Astrocyte (in vitro differentiated cells and primary cell): ENCODE results near the gene TCF7. TPM values are rescaled to one million over a fixed set of nuclear protein-coding genes. Genes with fewer than 3 reads are reported as not detected.
"Not testable (repeated sequence)": the region's sequence is repeated elsewhere in the genome, so short reads cannot be mapped to it uniquely, and the experiment has no call there.

Source experiments
- DNase-seq: peaks from one replicate; pipeline ENCODE4 v3.0.0-alpha.2; 2010; ENCODE audit warnings: low read depth
- FAIRE-seq: peaks from 2 replicates; lab custom pipeline; 2011; peaks lifted over from hg19 to GRCh38; lab: Jason Lieb, UNC
- H2AFZ ChIP-seq: 2 replicates; pipeline ENCODE4 v1.6.0; 2012; ENCODE audit warnings: low read depth, low read length, inconsistent platforms
- H3K27ac ChIP-seq: 2 replicates; pipeline ENCODE4 v1.5.1; 2011; ENCODE audit warnings: low read depth, low read length, inconsistent platforms
- H3K27me3 ChIP-seq: 2 replicates; pipeline ENCODE4 v1.6.0; 2011; ENCODE audit warnings: low read length, inconsistent platforms; ENCODE audit not compliant: insufficient read depth
- H3K36me3 ChIP-seq: 2 replicates; pipeline ENCODE4 v1.5.1; 2011; ENCODE audit warnings: low read length, inconsistent platforms; ENCODE audit not compliant: insufficient read depth
- H3K4me1 ChIP-seq: 2 replicates; pipeline ENCODE4 v1.5.1; 2011; ENCODE audit warnings: low read length, inconsistent platforms; ENCODE audit not compliant: insufficient read depth
- H3K4me2 ChIP-seq: 2 replicates; pipeline ENCODE4 v1.6.0; 2012; ENCODE audit warnings: low read length, inconsistent platforms
- H3K4me3 ChIP-seq: 2 replicates; pipeline ENCODE4 v1.5.1; 2011; ENCODE audit warnings: low read depth, mild to moderate bottlenecking, low read length, inconsistent platforms; ENCODE audit not compliant: insufficient read depth
- H3K79me2 ChIP-seq: 2 replicates; pipeline ENCODE4 v1.6.0; 2012; ENCODE audit warnings: mild to moderate bottlenecking, low read length, inconsistent platforms; ENCODE audit not compliant: insufficient read depth
- H3K9ac ChIP-seq: 2 replicates; pipeline ENCODE4 v1.6.0; 2012; ENCODE audit warnings: mild to moderate bottlenecking, low read length, inconsistent platforms
- H3K9me3 ChIP-seq: 2 replicates; pipeline ENCODE4 v1.5.1; 2012; ENCODE audit warnings: low read depth, mild to moderate bottlenecking, low read length, inconsistent platforms; ENCODE audit not compliant: insufficient read depth
- H4K20me1 ChIP-seq: 2 replicates; pipeline ENCODE4 v1.6.0; 2012; ENCODE audit warnings: low read length, inconsistent platforms; ENCODE audit not compliant: insufficient read depth
- H3K27ac Mint-ChIP-seq: one replicate; pipeline ENCODE4 v1.8.0; 2021; ENCODE audit warnings: mild to moderate bottlenecking, mixed read lengths; ENCODE audit not compliant: unreplicated experiment
- H3K27me3 Mint-ChIP-seq: one replicate; pipeline ENCODE4 v1.8.0; 2021; ENCODE audit warnings: low read depth, mixed read lengths; ENCODE audit not compliant: unreplicated experiment
- H3K36me3 Mint-ChIP-seq: one replicate; pipeline ENCODE4 v1.8.0; 2021; ENCODE audit warnings: low read depth, mixed read lengths; ENCODE audit not compliant: unreplicated experiment
- H3K4me1 Mint-ChIP-seq: one replicate; pipeline ENCODE4 v1.8.0; 2021; ENCODE audit warnings: low read depth, mixed read lengths; ENCODE audit not compliant: unreplicated experiment
- H3K4me3 Mint-ChIP-seq: one replicate; pipeline ENCODE4 v1.8.0; 2021; ENCODE audit warnings: mild to moderate bottlenecking, moderate library complexity, mixed read lengths; ENCODE audit not compliant: unreplicated experiment
- H3K9me3 Mint-ChIP-seq: one replicate; pipeline ENCODE4 v1.8.0; 2021; ENCODE audit warnings: mild to moderate bottlenecking, mixed read lengths; ENCODE audit not compliant: unreplicated experiment
- CTCF ChIP-seq: IDR thresholded peaks from 2 replicates; pipeline ENCODE4 v1.5.1; 2011; ENCODE audit warnings: low read depth, mild to moderate bottlenecking, inconsistent platforms, low read length, moderate library complexity; ENCODE audit not compliant: insufficient read depth
- EZH2 ChIP-seq: IDR thresholded peaks from 2 replicates; pipeline ENCODE4 v1.6.1; 2012; ENCODE audit warnings: mild to moderate bottlenecking, low read length, inconsistent platforms; ENCODE audit not compliant: insufficient read depth
- total RNA-seq: library from RNA; stranded (reverse); gene quantifications from 2 replicates; pipeline ENCODE4 v1.2.1, GENCODE V29; 2021

The TCF7 gene
- total RNA-seq, 1 donor from 2014 or later, result 2.6 TPM

- H3K4me1 ChIP-seq, result peaks cover 16% of the 10 kb centered on the region
- H3K4me3 Mint-ChIP-seq, result peak overlapping the region; percentile 54
- no peak overlapping the region for H3K9ac ChIP-seq
- FAIRE-seq (no peak), DNase-seq (peak; percentile 12)
- H3K9me3 Mint-ChIP-seq, result no peaks in the 10 kb centered on the region
- peaks cover 61% of the 10 kb centered on the region for H3K36me3 ChIP-seq
- H3K27ac ChIP-seq, result peak overlapping the region; percentile 15
- H3K79me2 ChIP-seq, result peaks cover 64% of the 10 kb centered on the region
- H3K36me3 Mint-ChIP-seq, result peaks cover 22% of the 10 kb centered on the region
- no peak overlapping the region for H3K4me3 ChIP-seq
- no peaks in the 10 kb centered on the region for H3K27me3 ChIP-seq
- TF ChIP-seq EZH2 (no peak), CTCF (no peak)
- H3K4me2 ChIP-seq, result no peak overlapping the region
- H2AFZ ChIP-seq, result no peak overlapping the region
- no peaks in the 10 kb centered on the region for H3K9me3 ChIP-seq
- H4K20me1 ChIP-seq, result peaks cover 89% of the 10 kb centered on the region
- H3K4me1 Mint-ChIP-seq, result peaks cover 20% of the 10 kb centered on the region
- no peak overlapping the region for H3K27ac Mint-ChIP-seq
- H3K27me3 Mint-ChIP-seq, result no peaks in the 10 kb centered on the region
These were observed 35.3 kb downstream of the TCF7 start for GRCh38 chr5:134149571-134150303.

GRCh38 chr5:134151723-134152122, 37.2 kb downstream of the TCF7 start:
- H3K27ac Mint-ChIP-seq, result no peak overlapping the region
- no peak overlapping the region for H3K4me3 Mint-ChIP-seq

GRCh38 chr5:134152173-134152832, 37.8 kb downstream of the TCF7 start:
- H3K27ac Mint-ChIP-seq, H3K27ac ChIP-seq, H2AFZ ChIP-seq, H3K27me3 ChIP-seq, H3K9me3 ChIP-seq, H3K9me3 Mint-ChIP-seq, H3K4me3 Mint-ChIP-seq, H3K9ac ChIP-seq, FAIRE-seq, H3K4me3 ChIP-seq, H3K4me2 ChIP-seq, H3K27me3 Mint-ChIP-seq: not testable (repeated sequence)
- Histone ChIP-seq H3K36me3 (peaks cover 71% of the 10 kb centered on the region), H4K20me1 (peaks cover 80% of the 10 kb centered on the region), H3K79me2 (peaks cover 52% of the 10 kb centered on the region), H3K4me1 (peaks cover 16% of the 10 kb centered on the region)
- Mint-ChIP-seq H3K36me3 (peaks cover 19% of the 10 kb centered on the region), H3K4me1 (peaks cover 18% of the 10 kb centered on the region)
- DNase-seq, result peak; percentile 23

More at GRCh38 chr5:134151723-134152122, 37.2 kb downstream of the TCF7 start:
- peak; percentile 14 for DNase-seq
- no peak for FAIRE-seq
- no peak for TF ChIP-seq CTCF
- TF ChIP-seq EZH2, result no peak
- Histone ChIP-seq H3K27me3 (no peaks in the 10 kb centered on the region), H2AFZ (no peak overlapping the region), H3K9ac (no peak overlapping the region), H3K9me3 (no peaks in the 10 kb centered on the region), H3K27ac (no peak overlapping the region), H3K79me2 (peaks cover 58% of the 10 kb centered on the region), H3K4me1 (peaks cover 16% of the 10 kb centered on the region), H3K4me2 (no peak overlapping the region), H3K4me3 (no peak overlapping the region), H4K20me1 (peaks cover 86% of the 10 kb centered on the region), H3K36me3 (peaks cover 67% of the 10 kb centered on the region)
- Mint-ChIP-seq H3K27me3 (no peaks in the 10 kb centered on the region), H3K4me1 (peaks cover 19% of the 10 kb centered on the region), H3K9me3 (no peaks in the 10 kb centered on the region), H3K36me3 (peaks cover 24% of the 10 kb centered on the region)
